Dedifferentiated amniotic fluid mesenchymal stem cell (primary cell): ENCODE data around the gene PCCA.
"Not testable (repeated sequence)": the region's sequence is repeated elsewhere in the genome, so short reads cannot be mapped to it uniquely, and the experiment has no call there.

Experiments
- DNase-seq: peaks from one replicate; pipeline ENCODE4 v3.0.0-alpha.2; 2016; ENCODE audit errors: extremely low spot score

Gene PCCA

DNA sequence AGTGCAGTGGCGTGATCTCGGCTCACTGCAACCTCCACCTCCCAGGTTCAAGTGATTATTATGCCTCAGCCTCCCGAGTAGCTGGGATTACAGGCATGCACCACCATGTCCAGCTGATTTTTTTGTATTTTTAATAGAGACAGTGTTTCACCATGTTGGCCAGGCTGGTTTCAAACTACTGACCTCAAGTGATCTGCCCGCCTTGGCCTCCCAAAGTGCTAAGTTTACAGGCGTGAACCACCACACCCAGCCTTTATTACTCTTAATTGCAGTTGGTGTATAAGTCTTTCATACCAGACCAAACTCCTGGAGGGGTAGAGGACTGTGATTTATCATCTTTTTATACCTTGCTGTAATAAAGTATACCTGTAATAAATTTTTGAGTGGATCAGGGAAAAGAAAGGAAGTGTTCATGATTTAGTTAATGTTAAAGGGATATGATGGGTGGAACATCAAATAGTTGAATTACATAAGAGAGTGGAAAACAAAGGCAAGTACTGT, 52.6 kb downstream of the PCCA start:
- not testable (repeated sequence) for DNase-seq

GRCh38 chr13:100146534-100146933, 57.6 kb downstream of the PCCA start:
- no peak for DNase-seq

DNA sequence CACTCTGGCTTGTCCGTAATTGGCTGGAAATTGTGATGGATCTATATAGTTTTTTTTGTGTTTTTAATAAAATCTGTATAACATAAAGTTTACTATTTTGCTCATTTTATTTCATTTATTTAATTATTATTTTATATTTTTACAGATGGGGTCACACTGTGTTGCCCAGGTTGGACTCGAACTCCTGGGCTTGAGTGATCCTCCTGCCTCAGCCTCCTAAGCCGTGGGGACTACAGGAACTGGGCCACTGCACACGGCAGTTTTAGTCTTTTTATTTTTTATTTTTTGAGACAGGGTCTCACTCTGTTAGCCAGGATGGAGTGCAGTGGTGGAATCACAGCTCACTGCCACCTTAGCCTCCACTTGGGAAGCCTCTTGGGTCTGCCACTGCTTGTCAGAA, 58.9 kb downstream of the PCCA start:
- no peak for DNase-seq

- DNase-seq, result no peak
Measured at GRCh38 chr13:100148422-100148821, 59.5 kb downstream of the PCCA start.

- DNase-seq, result no peak
Measured at GRCh38 chr13:100149389-100149788, 60.5 kb downstream of the PCCA start.

GRCh38 chr13:100150711-100151110, 61.8 kb downstream of the PCCA start:
- DNase-seq, result not testable (repeated sequence)

DNA sequence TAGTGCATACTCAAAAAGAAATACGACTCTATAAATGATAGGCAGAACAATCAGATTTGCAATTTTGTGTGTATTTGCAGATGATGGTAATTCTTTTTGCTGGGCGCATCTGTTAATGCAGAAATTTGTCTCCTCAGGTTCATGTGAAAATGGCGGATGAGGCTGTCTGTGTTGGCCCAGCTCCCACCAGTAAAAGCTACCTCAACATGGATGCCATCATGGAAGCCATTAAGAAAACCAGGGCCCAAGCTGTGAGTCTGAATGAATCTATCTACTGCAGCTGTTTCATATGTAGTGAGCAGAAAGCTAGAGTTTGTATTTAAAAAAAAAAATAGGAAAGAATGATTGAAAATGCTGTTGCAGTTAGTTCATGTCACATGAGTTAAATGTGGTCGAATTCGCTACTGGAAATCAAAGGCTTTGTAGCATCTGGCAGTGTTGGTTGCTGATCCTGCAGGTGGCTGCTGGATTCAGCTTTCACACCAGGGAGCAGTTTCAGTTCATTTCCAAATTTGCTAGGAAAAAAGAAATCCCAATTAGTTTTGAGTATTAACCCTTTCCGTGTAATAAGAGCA, 66.0 kb downstream of the PCCA start:
- no peak for DNase-seq

GRCh38 chr13:100156788-100157187, 67.9 kb downstream of the PCCA start:
- no peak for DNase-seq

GRCh38 chr13:100158569-100158968, 69.7 kb downstream of the PCCA start:
- DNase-seq, result no peak

GRCh38 chr13:100159584-100159983, 70.7 kb downstream of the PCCA start:
- no peak for DNase-seq

GRCh38 chr13:100160450-100160849, 71.6 kb downstream of the PCCA start:
- no peak for DNase-seq

- DNase-seq, result no peak
Measured at GRCh38 chr13:100163375-100163774, 74.5 kb downstream of the PCCA start.

DNA sequence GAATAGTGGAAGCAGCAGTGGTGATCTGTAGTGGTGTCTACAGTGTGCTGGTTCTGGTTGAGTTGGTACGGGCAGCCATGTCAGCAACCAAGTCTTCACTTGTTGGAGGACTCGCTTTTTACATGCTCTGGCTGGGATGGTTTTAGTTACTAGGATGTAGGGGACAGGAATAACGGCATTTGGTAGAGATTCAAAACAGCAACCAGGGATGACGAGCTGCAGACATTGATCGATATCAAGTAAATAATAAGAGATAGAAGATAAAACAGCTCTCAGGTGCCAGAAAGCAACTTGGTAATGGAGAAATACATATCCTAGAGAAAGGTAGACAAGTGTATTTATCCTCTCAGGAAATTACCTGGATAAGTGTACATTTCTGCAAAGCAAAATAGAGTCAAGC, 84.3 kb downstream of the PCCA start:
- DNase-seq, result no peak

GRCh38 chr13:100174455-100174854, 85.6 kb downstream of the PCCA start:
- not testable (repeated sequence) for DNase-seq

DNA sequence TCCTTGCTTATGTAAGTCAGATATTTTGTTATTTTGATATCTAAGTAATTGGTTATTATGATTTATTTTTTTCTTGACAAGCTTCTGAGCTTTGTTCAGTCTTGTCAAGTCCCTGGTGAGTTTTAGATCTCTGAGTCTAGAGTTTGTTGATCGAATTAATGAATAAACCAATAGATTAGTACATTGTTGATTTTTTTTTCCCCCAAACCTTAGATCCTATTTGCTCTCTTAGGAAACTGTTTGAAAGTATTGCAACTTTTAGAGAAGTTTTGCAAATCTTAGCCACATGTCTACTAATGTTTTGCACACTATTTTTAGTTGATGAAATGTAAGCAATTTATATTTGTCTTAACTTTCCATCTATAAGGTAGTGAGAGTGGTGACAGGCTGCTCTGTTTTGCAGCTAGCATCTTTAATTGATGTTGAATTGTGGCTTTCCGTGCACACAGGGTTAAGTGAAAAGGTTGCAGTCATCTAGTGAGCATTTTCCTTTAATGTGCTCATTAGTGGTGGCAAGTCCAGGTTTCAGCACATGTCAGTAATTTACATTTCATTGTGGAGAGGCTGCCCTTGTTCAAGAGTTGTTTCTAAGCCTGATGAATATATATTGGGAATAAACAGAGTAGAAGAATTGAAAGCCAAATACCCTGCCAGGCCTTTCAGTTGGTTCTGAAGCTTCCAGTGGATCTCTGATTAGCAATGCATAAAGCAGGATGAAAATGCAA, 86.3 kb downstream of the PCCA start:
- no peak for DNase-seq

GRCh38 chr13:100175803-100176182, 86.9 kb downstream of the PCCA start:
- DNase-seq, result no peak

GRCh38 chr13:100176801-100177400, 88.0 kb downstream of the PCCA start:
- no peak for DNase-seq

GRCh38 chr13:100178309-100178708, 89.4 kb downstream of the PCCA start:
- DNase-seq, result no peak

DNA sequence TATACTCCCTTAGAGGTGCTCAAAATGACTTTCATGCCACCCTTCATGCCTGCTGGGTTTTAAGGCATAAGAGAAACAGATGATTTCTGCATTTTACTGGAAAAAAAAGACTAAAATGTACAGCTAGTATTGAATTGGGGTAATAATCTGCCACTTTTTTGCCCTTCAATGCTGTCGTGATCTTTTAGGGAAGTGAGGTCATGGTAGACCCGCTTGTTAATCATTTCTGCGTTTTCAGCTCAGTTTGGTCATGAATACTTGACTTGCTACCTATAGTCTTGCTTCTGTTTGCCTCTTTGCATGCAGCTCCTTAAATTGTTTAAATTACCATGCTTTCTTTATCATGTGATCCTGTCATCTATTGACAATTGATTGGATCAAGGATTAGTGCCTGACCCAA, 90.4 kb downstream of the PCCA start:
- no peak for DNase-seq

DNA sequence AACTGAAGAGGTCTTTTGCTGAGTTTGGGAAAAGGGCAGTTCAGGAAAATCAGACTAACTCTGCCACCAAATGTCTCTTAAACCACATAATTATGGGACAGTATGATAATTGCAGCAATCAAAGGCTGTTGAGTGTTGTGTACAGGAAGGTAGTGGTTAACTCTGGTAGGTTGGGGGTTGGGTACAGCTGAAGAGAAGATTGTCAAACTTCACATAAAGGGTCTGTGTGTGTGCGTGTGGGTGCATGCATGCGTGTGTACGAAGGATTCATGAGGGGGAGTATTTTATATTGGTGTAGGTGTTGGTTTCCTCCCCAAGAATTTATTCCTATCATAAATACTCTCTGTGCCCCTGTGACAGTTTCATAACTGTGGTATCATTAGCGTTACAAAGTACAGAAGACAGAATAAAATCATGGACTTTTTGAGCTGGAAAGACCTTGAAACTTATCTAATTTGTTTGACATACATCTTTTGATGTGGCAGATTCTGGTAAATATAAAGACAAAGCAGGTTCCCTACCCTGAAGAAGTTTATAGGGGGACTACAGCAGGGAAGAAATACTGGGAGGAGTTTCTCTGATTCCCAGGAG, 94.1 kb downstream of the PCCA start:
- no peak for DNase-seq

GRCh38 chr13:100184095-100184494, 95.2 kb downstream of the PCCA start:
- no peak for DNase-seq

DNA sequence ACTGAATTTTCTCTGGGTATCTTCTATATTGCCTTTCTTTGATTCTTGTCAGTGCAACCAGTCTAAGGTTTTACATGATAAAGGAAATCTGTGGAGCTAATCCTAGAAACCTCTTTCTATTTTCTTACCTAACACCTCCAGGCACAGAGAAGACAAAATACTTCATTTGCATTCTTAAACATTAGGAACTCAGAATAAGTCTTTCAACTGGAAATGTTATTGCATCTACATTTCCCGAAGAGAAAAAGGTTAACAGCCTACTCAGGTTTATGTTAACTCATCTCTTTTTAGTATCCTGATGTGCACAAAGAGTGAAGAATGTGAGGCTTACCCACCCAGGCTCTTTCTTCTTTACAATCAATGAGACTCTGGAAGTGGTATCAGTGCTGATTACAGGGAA, 106.7 kb downstream of the PCCA start:
- no peak for DNase-seq

DNA sequence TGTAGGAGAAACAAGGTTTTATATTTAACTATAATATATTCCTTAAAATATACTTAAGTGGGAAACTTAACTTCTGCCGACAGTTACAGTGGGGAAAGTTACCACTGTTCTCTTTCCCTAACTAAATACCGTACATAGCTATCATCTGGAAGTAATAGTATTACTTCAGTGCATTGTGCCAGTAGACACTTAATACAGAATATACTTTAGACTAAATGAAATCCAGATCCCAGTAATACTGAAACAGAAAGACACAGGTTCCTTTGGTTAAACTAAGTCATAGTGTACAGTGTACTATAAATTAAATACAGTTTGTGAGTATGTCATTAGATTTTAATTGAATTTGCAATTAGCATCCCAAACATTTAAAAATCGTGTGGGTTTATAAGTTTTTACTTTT, 107.5 kb downstream of the PCCA start:
- no peak for DNase-seq
